ENCODE results near the gene SLC25A52.

GRCh38 chr18:31718386-31718785 is 42.3 kb downstream of the SLC25A52 start:
- TF ChIP-seq, protein P1, sequence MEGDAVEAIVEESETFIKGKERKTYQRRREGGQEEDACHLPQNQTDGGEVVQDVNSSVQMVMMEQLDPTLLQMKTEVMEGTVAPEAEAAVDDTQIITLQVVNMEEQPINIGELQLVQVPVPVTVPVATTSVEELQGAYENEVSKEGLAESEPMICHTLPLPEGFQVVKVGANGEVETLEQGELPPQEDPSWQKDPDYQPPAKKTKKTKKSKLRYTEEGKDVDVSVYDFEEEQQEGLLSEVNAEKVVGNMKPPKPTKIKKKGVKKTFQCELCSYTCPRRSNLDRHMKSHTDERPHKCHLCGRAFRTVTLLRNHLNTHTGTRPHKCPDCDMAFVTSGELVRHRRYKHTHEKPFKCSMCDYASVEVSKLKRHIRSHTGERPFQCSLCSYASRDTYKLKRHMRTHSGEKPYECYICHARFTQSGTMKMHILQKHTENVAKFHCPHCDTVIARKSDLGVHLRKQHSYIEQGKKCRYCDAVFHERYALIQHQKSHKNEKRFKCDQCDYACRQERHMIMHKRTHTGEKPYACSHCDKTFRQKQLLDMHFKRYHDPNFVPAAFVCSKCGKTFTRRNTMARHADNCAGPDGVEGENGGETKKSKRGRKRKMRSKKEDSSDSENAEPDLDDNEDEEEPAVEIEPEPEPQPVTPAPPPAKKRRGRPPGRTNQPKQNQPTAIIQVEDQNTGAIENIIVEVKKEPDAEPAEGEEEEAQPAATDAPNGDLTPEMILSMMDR (IDR thresholded peaks at IDR 0.05): no peak
- TF ChIP-seq POLR2AphosphoS5 (IDR thresholded peaks at IDR 0.05): no peak
- no peak for TF ChIP-seq EP300 (IDR thresholded peaks at IDR 0.05)

Measured in esophagus muscularis mucosa (tissue), 4 donors.